Glutamatergic neuron (in vitro differentiated cells): ENCODE measurements around the gene COPZ1. TPM values are rescaled to one million over a fixed set of nuclear protein-coding genes. Genes with fewer than 3 reads are reported as not detected.

ENCODE experiments used
- DNase-seq: peaks from one replicate; pipeline ENCODE4 v3.0.0; 2022
- H3K27ac Mint-ChIP-seq: one replicate; pipeline ENCODE4 v1.8.0; 2020; ENCODE audit warnings: mild to moderate bottlenecking, mixed read lengths, inconsistent platforms; ENCODE audit not compliant: unreplicated experiment
- H3K27me3 Mint-ChIP-seq: one replicate; pipeline ENCODE4 v1.8.0; 2020; ENCODE audit warnings: mild to moderate bottlenecking, moderate library complexity, mixed read lengths, inconsistent platforms; ENCODE audit not compliant: unreplicated experiment
- H3K36me3 Mint-ChIP-seq: one replicate; pipeline ENCODE4 v1.8.0; 2020; ENCODE audit warnings: mild to moderate bottlenecking, mixed read lengths, inconsistent platforms; ENCODE audit not compliant: unreplicated experiment
- H3K4me1 Mint-ChIP-seq: one replicate; pipeline ENCODE4 v1.8.0; 2020; ENCODE audit warnings: mild to moderate bottlenecking, low read depth, mixed read lengths, inconsistent platforms; ENCODE audit not compliant: unreplicated experiment
- H3K4me3 Mint-ChIP-seq: one replicate; pipeline ENCODE4 v1.8.0; 2020; ENCODE audit warnings: mild to moderate bottlenecking, mixed read lengths, inconsistent platforms; ENCODE audit not compliant: unreplicated experiment
- H3K9me3 Mint-ChIP-seq: one replicate; pipeline ENCODE4 v1.8.0; 2020; ENCODE audit warnings: mild to moderate bottlenecking, moderate library complexity, mixed read lengths, inconsistent platforms; ENCODE audit not compliant: unreplicated experiment
- CTCF ChIP-seq: fragments of 200-600 bp; sonication (generic); IDR thresholded peaks from one replicate; pipeline ENCODE4 v1.5.0; 2021; ENCODE audit not compliant: partially characterized antibody, unreplicated experiment
- total RNA-seq: library from RNA; stranded (reverse); fragmentation: NEBNext Ultra II Directional; extraction: Animal tissue kit (Norgen Biotek cat#: 25700); gene quantifications from one replicate; pipeline ENCODE4 v1.2.1, GENCODE V29; 2021; ENCODE audit not compliant: unreplicated experiment

COPZ1 gene
- total RNA-seq, 1 donor from 2014 or later, result 88.6 TPM

DNA sequence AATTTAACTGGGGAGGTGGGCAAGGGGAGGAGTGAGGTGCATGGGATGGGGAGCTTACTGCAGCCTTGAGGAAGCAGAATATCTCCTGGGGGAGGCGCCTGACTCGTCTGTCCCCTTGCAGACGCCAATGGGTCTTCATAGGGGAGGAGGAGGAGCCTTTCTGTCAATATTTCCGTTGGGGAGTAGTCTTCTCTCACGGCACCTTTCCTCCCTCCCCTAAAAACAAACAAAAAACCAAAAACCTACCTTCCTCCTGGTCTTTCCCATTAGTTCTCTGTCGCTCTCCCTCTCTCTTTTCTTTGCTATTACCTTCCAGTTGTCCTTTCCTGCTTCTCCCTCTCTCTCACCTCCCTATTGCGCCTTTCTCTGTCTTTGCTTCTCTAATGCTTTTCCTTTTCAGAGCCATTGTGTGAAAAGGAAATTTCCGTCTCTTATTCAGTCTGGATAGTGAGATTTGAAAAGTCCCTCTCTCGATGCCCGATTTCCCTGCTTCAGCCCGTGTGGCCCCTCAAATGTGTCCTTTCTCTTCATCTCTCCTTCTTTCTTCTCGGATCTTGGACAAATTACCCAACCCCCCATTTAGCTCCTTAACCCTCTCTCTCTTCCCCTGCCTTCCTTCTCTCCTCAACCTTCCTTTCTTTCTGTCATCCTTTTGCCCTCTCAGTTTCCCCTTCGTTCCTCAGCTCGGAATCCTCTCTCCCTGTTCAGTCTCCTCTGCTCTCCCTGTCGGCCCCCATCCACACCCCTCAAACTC lies 33.4 kb downstream of the COPZ1 start:
- TF ChIP-seq CTCF, result no peak
- no peaks in the 10 kb centered on the region for H3K36me3 Mint-ChIP-seq
- peaks cover 9% of the 10 kb centered on the region for H3K27me3 Mint-ChIP-seq
- peaks cover 7% of the 10 kb centered on the region for H3K9me3 Mint-ChIP-seq
- H3K27ac Mint-ChIP-seq, result no peak overlapping the region
- no peak overlapping the region for H3K4me3 Mint-ChIP-seq
- no peak for DNase-seq
- peaks cover 30% of the 10 kb centered on the region for H3K4me1 Mint-ChIP-seq

DNA sequence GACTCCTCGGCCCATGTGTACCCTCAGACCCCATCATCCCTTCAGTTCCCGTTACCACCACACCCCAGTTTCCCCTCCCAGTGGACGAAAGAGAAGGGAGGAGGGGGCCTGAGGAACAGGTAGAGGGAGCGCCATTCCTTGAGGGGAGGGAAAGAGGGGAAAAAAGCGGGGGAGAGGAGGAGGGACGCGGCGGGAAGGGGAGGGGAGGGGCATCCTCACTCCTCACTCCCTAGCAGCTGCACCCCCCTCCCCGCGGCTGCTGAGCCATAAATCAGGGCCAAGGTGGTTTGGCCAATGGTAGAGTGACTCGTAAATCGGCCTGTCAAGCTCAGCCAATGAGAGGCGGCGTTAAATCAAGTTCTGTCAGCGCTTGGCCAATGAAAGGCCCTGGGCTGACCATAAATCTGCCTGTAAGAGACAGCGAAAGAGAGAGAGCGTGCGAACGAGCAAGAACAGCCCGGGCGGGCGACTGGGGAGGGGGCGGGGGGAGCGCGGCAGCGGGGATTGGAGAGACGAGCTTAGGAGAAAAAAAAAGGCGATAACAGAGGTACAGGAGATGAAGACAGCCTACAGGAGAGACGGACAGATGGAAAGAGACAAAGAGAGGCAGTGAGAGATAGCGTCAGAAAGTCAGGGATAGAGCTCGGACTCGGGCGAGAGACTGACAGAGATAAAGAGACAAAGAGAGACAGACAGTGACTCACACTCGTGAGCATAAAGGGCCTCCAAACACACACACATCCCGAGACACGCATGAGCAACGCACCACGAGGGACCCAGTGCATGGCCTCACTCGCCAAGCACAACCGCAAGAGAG lies 34.2 kb downstream of the COPZ1 start:
- no peak for TF ChIP-seq CTCF
- Mint-ChIP-seq H3K27me3 (peaks cover 9% of the 10 kb centered on the region), H3K4me3 (no peak overlapping the region), H3K27ac (no peak overlapping the region), H3K9me3 (peaks cover 3% of the 10 kb centered on the region), H3K4me1 (peaks cover 30% of the 10 kb centered on the region), H3K36me3 (no peaks in the 10 kb centered on the region)
- DNase-seq, result peak; percentile 93

- Mint-ChIP-seq H3K27me3 (peaks cover 9% of the 10 kb centered on the region), H3K9me3 (peaks cover 3% of the 10 kb centered on the region), H3K4me1 (peaks cover 26% of the 10 kb centered on the region), H3K36me3 (no peaks in the 10 kb centered on the region), H3K27ac (peak overlapping the region; percentile 88), H3K4me3 (no peak overlapping the region)
- no peak for DNase-seq
- TF ChIP-seq CTCF, result no peak
These were observed 34.9 kb downstream of the COPZ1 start for GRCh38 chr12:54359762-54360351.

- peak; percentile 94 for DNase-seq
These were observed 36.0 kb downstream of the COPZ1 start for GRCh38 chr12:54360717-54361456.

More at GRCh38 chr12:54360717-54361456, 36.0 kb downstream of the COPZ1 start:
- peaks cover 18% of the 10 kb centered on the region for H3K4me1 Mint-ChIP-seq
- H3K27me3 Mint-ChIP-seq, result peaks cover 7% of the 10 kb centered on the region
- H3K4me3 Mint-ChIP-seq, result peak overlapping the region; percentile 69
- peak overlapping the region; percentile 88 for H3K27ac Mint-ChIP-seq
- peak; percentile 64 for TF ChIP-seq CTCF
- H3K36me3 Mint-ChIP-seq, result no peaks in the 10 kb centered on the region
- H3K9me3 Mint-ChIP-seq, result peaks cover 2% of the 10 kb centered on the region
